ENCODE results near the gene FIBP.

The FIBP gene

GRCh38 chr11:65891219-65892136 is 3.2 kb upstream of the FIBP start:
- in situ Hi-C loops (cut with MboI; ENCODE audit: low sequenced_read_pairs) = no loop called here

GRCh38 chr11:65890324-65891218 is 2.3 kb upstream of the FIBP start, which contains the start of gene CCDC85B:
Gene CCDC85B, plus strand, starts transcription at chr11:65890673. Its CDS starts 111 bp downstream, at chr11:65890784.
- in situ Hi-C loops (cut with MboI; ENCODE audit: low sequenced_read_pairs) = no loop called here

GRCh38 chr11:65887723-65888162 is 528 bp downstream of the FIBP start:
- in situ Hi-C loops (cut with MboI; ENCODE audit: low sequenced_read_pairs) = no loop called here

GRCh38 chr11:65886826-65887722 is 1.2 kb downstream of the FIBP start:
- in situ Hi-C loops (cut with MboI; ENCODE audit: low sequenced_read_pairs) = no loop called here

GRCh38 chr11:65885808-65886536 is 2.3 kb downstream of the FIBP start:
- in situ Hi-C loops (cut with MboI; ENCODE audit: low sequenced_read_pairs) = no loop called here

- in situ Hi-C loops (cut with MboI; ENCODE audit: low sequenced_read_pairs) = no loop called here
Measured at GRCh38 chr11:65885231-65885630, 3.0 kb downstream of the FIBP start.

- in situ Hi-C loops (cut with MboI; ENCODE audit: low sequenced_read_pairs) = no loop called here
Measured at GRCh38 chr11:65884716-65885092, 3.6 kb downstream of the FIBP start.

- in situ Hi-C loops (cut with MboI; ENCODE audit: low sequenced_read_pairs) = no loop called here
Measured at GRCh38 chr11:65883786-65884715, 4.2 kb downstream of the FIBP start.

- in situ Hi-C loops (cut with MboI; ENCODE audit: low sequenced_read_pairs) = no loop called here
Measured at GRCh38 chr11:65883058-65883761, 5.1 kb downstream of the FIBP start.

- in situ Hi-C loops (cut with MboI; ENCODE audit: low sequenced_read_pairs) = no loop called here
Measured at GRCh38 chr11:65882120-65883057, 5.9 kb downstream of the FIBP start.

- in situ Hi-C loops (cut with MboI; ENCODE audit: low sequenced_read_pairs) = no loop called here
Measured at GRCh38 chr11:65880844-65881421, 7.3 kb downstream of the FIBP start.

GRCh38 chr11:65880027-65880426 is 8.2 kb downstream of the FIBP start:
- in situ Hi-C loops (cut with MboI; ENCODE audit: low sequenced_read_pairs) = no loop called here

GRCh38 chr11:65879617-65880016 is 8.7 kb downstream of the FIBP start, which contains the start of gene CTSW:
Gene CTSW, plus strand, starts transcription at chr11:65879837. Its CDS starts 18 bp downstream, at chr11:65879855.
- in situ Hi-C loops (cut with MboI; ENCODE audit: low sequenced_read_pairs) = no loop called here

GRCh38 chr11:65873318-65874156 is 14.7 kb downstream of the FIBP start:
- in situ Hi-C loops (cut with MboI; ENCODE audit: low sequenced_read_pairs) = no loop called here

GRCh38 chr11:65872586-65873317 is 15.5 kb downstream of the FIBP start, which contains the start of gene EFEMP2:
Gene EFEMP2, minus strand, starts transcription at chr11:65872800. Its CDS starts 446 bp downstream, at chr11:65872354.
- in situ Hi-C loops (cut with MboI; ENCODE audit: low sequenced_read_pairs) = no loop called here
